G401 (cell line): ENCODE measurements around the gene PHF21B. TPM values are rescaled to one million over a fixed set of nuclear protein-coding genes. Genes with fewer than 3 reads are reported as not detected.
"Not testable (repeated sequence)": the region's sequence is repeated elsewhere in the genome, so short reads cannot be mapped to it uniquely, and the experiment has no call there.

Experiments
- DNase-seq: peaks from one replicate; pipeline ENCODE4 v3.0.0-alpha.2; 2015; ENCODE audit warnings: low spot score
- in situ Hi-C: cut with HindIII; loops from 2 replicates; pipeline ENCODE4 v1.10.0; 2016; ENCODE audit warnings: low sequenced_read_pairs, mixed read lengths
- total RNA-seq: library from RNA; depleted of rRNA; stranded (reverse); fragments of >200 nt; shearing (Covaris generic); gene quantifications from 2 replicates; pipeline ENCODE4 v1.2.3, GENCODE V29; 2014

The PHF21B gene
- total RNA-seq, 1 experiment from 2014 or later, result 8.4 TPM

DNA sequence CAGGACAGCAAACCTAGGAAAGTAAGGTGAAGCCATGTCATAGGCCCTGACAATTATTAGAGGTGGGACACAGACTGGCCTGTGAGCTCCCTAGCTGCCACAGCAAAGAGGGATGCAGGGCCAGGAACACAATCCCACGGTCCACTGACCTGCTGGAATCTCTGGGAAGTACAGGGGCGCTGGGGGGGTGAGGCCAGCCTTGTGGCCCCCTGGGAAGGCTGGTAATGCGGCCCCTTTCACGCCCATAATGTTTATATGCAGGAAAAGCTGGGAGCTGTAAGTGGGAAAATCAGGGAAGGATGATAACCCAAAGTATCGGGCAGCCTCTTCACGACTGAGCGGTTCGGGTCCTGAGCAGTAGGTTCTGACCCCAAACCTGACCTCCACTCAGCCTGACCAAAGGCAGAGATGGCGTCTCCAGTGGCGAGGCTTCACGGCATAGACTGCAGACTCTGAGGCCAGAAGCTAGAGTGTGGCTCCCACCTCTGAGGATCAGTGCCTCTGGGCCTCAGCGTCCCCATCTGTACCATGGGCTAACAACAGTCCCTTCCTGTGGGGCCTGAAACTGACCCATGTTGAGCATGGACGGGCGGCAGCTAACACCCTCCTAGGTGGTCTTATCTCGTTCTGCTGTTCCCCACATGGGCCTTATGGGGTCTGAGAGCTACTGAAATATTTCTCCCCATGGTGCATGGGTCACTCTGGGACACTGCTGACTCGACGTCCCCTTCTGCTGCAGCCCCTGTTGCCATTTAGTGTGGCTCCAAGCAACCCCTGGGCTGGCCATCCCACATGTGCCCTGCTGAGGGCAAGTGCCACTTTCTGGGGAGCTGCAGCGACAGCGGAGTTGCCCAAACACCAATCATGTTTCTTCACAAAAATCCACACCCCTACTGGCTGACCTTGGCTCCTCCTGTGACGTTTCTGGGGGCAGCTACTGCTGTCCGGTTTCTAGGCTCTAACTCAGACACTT is 101.8 kb downstream of the PHF21B start:
- DNase-seq, result no peak
- in situ Hi-C loops, result no loop called here

- DNase-seq, result no peak
- in situ Hi-C loops, result no loop called here
These were observed 102.7 kb downstream of the PHF21B start for GRCh38 chr22:44906999-44907644.

DNA sequence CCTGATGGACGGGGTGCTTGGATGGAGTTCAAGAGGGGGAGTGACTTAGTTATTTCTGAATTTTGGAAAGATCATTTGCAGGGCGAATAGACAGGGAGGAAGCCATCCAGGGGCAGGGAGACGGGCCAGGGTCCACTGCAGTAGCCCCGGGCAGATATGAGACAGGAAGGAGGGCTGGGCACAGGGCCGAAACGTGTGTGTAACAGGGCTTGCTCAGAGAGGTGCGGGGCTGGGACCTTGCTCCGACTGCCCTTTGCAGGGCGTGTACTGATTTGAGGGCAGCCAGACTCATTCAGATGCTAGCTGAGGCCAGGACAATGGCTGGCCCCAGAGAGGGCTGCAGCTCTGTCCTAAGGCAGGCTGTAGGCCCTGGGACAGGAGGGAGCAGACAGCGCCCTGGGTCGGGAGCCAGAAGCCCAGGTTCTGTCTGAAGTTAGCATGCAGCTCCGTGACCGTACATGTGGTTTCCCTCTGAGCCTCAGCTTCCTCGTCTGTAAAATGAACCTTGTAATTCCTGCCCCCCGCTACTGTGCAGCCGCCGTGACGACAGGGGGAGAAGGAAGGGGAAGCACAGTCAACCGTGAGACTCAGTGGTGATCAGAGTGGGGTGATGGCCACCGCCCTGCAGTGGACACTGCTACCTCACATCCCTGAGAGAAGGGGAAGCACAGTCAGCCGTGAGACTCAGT is 103.4 kb downstream of the PHF21B start:
- DNase-seq, result no peak
- in situ Hi-C loops, result no loop called here

- DNase-seq, in situ Hi-C loops: not testable (repeated sequence)
These were observed 105.2 kb downstream of the PHF21B start for GRCh38 chr22:44904492-44905152.

- in situ Hi-C loops, DNase-seq: not testable (repeated sequence)
These were observed 106.6 kb downstream of the PHF21B start for GRCh38 chr22:44903164-44903563.

GRCh38 chr22:44901301-44901700 is 108.5 kb downstream of the PHF21B start:
- in situ Hi-C loops, result no loop called here
- no peak for DNase-seq

DNA sequence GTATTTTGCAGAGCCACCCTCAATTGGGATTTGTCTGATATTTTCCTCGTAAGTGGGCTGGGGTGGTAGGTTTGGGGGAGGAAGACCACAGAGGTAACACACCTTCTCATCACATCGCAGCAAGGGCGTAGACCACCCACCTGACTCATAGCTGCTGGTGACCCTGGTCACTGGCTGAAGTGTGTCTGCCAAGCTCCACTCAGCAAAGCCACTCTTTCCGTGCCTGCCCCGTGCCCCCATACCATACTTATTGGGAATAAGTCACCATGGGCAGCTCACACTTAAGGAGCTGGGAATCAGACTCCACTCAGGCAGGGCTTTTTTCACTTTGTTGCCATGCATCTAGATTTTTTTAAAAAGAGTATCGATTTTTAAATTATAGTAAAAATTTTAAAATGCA is 111.6 kb downstream of the PHF21B start:
- DNase-seq, result no peak
- in situ Hi-C loops, result no loop called here

DNA sequence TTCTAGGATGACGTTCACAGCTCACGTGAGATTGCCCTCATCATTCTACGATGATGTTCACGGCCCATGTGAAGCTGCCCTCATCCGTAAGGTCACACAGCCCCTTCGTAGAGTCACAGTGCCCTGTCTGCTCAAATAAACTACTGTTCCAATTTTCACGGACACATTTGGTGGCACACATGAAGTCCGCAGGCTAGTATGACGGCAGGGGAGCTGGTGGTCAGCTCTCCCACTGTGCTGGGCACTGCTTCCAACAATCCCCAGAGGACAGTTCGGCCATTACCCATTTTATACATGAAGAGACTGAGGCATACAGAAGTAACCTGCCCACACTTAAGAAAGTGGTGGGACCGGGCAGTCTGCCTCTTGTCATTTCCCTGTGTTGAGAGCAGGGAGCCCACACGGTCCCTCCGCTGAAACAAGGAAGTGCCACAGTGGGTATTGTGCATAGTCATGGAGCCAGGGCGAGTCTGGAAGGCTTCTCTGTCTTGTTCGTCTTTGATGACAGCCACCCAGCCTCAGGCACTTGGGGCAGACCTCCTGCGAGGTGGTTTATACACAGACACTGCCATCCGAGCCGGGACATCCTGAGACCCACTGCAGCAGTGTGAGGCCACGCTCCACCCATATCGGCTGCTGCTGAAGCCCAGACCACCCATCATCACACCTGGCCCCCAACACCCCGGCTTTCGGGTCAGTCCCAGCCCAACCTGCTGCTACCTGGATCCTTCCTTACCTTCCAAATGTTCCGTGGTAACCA is 114.3 kb downstream of the PHF21B start:
- in situ Hi-C loops, result no loop called here
- DNase-seq, result no peak

GRCh38 chr22:44894782-44895181 is 115.0 kb downstream of the PHF21B start:
- in situ Hi-C loops, result no loop called here
- no peak for DNase-seq

GRCh38 chr22:44894321-44894720 is 115.5 kb downstream of the PHF21B start:
- in situ Hi-C loops, result no loop called here
- no peak for DNase-seq

- DNase-seq, result no peak
- in situ Hi-C loops, result no loop called here
These were observed 116.1 kb downstream of the PHF21B start for GRCh38 chr22:44893731-44894080.

- no peak for DNase-seq
- in situ Hi-C loops, result no loop called here
These were observed 116.7 kb downstream of the PHF21B start for GRCh38 chr22:44892803-44893730.

- in situ Hi-C loops, result no loop called here
These were observed 117.6 kb downstream of the PHF21B start for GRCh38 chr22:44892243-44892642.

DNA sequence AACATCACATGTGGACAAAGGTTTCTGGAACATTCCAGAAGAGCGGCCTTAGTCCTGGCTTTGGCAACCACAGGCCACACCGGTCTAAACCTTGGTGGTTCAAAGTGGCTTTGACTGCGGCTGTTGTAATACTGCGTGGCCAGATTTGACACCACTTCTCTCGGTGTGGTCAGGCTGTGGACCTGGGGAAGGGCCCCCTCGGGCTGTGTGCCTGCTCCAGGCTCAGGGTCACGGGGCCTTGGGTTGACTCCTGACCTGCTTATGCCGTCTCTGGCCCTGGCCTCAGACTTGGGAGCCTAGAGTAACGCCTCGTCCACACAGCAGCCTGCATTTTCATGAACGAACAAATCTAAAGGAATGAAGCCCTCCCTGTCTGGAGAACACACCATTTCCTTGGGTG is 118.0 kb downstream of the PHF21B start:
- DNase-seq, result no peak
- in situ Hi-C loops, result no loop called here

More at GRCh38 chr22:44892243-44892642, 117.6 kb downstream of the PHF21B start:
- no peak for DNase-seq

- DNase-seq, result no peak
- in situ Hi-C loops, result no loop called here
These were observed 118.5 kb downstream of the PHF21B start for GRCh38 chr22:44891293-44891747.

- DNase-seq, result no peak
- in situ Hi-C loops, result no loop called here
These were observed 119.2 kb downstream of the PHF21B start for GRCh38 chr22:44890416-44891292.
